H54 (cell line): ENCODE measurements around the gene LMAN1L.

ENCODE experiments used
- DNase-seq: peaks from one replicate; pipeline ENCODE4 v3.0.0; 2011; ENCODE audit warnings: low spot score, mixed read lengths; ENCODE audit not compliant: insufficient read length
- FAIRE-seq: peaks from 3 replicates; lab custom pipeline; 2011; peaks lifted over from hg19 to GRCh38; lab: Jason Lieb, UNC
- POLR2A ChIP-seq: IDR thresholded peaks from 2 replicates; pipeline ENCODE4 v1.6.1; 2011; ENCODE audit warnings: low read depth, mild to moderate bottlenecking, low read length

The LMAN1L gene

DNA sequence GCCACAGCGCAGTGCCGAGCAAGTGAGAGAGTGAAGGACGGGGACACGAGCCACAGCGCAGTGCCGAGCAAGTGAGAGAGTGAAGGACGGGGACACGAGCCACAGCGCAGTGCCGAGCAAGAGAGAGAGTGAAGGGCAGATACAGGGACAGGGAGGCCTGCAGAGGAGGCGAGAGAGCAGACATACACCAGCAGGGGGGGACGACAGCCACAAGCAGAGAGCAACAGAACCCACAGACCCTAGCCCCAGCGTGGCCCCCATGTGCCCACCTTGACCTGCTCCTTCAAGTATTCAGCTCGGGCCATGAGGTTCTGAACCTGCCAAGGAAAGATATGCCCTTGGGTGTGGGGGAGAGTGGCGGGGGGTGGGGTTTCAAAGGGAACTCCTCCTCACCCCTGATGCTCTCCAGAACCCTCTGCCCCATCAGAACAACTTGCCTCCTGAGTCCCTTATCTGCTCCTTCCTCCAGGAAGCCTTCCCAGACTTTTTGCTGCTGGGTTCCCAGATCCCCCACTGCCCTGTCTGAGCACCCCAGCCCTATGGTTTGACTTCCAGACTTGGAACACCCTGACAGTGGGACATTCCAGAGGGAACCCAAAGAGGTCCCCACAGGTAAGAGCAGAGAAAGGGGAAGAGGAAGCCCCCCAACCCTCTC, 25.0 kb downstream of the LMAN1L start:
- TF ChIP-seq POLR2A = no peak
- no peak for FAIRE-seq
- no peak for DNase-seq

GRCh38 chr15:74838137-74838516, 25.5 kb downstream of the LMAN1L start:
- no peak for DNase-seq

GRCh38 chr15:74838746-74839525, 26.3 kb downstream of the LMAN1L start:
- DNase-seq (no peak), FAIRE-seq (no peak)
- TF ChIP-seq POLR2A = no peak

More at GRCh38 chr15:74838137-74838516, 25.5 kb downstream of the LMAN1L start:
- no peak for FAIRE-seq
- TF ChIP-seq POLR2A = no peak

GRCh38 chr15:74839526-74840395, 27.1 kb downstream of the LMAN1L start:
- FAIRE-seq (no peak), DNase-seq (no peak)
- no peak for TF ChIP-seq POLR2A

DNA sequence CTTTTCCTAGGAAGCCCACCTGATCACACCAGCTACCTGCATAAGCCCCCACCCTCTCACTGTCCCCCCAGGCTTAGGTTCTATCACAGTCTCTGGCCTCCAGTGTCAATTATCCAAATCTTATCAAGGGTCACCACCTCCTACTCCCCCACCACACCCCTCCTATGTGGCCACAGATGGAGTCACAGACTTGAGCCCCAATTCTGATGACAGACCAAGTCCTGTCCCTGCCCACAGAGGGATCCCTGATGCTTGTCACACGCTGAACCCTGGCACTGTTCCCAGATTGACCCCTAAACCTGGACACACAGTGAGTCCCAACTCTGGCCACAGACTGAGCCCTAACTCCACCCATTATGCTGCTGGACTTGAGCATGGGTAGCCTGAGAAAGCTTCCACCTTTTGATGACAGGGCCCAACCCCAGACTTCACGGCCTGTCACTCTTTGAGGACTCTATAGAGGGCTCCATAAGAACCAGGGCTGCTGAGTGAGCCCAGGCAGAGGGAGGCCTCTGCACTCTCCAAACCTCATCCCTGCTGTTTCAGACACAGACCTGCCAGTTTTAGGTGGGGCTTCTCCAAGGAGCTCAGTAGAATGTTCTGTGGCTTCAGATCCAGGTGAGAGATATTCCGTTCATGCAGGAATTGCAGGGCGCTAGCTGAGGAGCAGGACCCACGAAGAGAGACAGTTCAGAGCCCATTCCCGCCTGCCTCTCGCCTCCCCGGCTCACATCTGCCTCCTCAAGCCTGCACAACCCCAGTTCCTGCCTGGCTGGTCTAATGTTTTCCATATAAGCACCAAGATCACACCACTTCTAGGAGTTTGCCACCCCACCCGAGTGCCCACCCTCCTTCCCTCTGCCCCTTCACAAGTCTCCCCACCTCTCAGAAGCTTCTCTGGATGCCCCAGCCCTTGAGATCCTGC, 28.5 kb downstream of the LMAN1L start:
- FAIRE-seq (no peak), DNase-seq (no peak)
- no peak for TF ChIP-seq POLR2A

DNA sequence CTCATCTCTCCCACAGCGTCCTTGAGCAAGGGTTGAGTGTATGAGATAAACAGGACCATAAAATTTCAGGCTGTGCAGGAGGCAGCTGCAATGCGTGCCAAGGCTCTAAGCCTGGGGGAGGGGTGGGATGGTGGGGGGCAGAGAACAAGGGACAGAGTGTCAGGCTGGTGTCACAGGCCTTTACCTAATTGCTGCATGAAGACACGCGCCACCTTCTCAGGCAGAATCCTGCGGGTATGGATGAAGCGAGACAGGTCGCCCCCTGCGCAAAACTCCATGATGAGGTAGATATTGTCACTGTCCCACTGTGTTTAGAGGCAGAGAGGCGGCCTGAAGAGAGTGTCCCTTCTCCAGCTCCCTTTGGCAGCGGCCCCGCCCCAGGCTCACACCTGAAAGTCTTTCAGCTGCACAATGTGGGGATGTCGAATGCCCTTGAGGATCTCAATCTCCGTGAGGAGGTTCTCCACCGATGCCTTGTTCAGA, 29.3 kb downstream of the LMAN1L start:
- TF ChIP-seq POLR2A = no peak
- no peak for DNase-seq
- no peak for FAIRE-seq

GRCh38 chr15:74842581-74843444, 30.2 kb downstream of the LMAN1L start, which contains the start of gene ULK3:
ULK3 (minus strand) TSS chr15:74843156; CDS start chr15:74843105, 51 bp downstream.
- peak; percentile 82 for DNase-seq
- no peak for FAIRE-seq
- peak; percentile 52 for TF ChIP-seq POLR2A

DNA sequence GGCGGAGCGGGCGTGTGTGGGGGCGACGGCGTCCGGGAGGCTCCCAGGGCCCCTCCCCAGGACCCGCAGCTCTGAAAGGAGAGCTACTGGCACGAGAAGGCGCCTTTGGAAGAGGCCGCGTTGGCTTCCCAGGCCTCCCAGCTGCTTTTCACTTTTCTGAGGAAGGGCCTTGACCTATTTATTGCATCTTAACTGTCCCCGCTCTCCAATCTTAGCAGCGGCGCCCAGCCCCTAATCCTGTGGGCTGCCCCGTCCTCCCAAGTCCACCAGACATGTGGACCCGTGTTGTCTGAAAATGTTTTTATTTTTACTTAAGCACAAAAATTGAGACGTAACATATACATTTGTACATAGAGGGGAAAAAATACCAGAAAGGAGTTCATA, 30.8 kb downstream of the LMAN1L start:
- no peak for TF ChIP-seq POLR2A
- FAIRE-seq (no peak), DNase-seq (no peak)

DNA sequence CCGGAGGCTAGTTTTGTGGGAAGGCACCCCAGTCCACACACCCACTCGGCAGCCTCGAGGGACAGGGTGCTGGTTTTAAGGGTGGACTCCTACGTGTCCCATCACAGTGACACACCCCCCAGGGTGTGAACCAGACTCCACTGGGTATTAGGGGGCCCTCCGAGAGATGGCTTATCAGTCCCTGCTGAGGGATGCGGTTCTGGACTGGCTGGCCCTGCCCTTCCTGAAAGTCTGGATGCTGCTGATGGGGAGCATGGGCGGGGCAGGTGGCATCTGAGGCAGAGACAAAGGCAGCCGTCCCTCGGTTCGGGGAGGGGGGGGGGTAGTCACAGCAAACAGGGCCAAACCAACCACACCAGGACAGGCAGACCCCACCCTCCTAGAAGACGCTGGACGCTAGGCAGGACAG, 31.3 kb downstream of the LMAN1L start:
- no peak for TF ChIP-seq POLR2A
- no peak for DNase-seq
- no peak for FAIRE-seq

- no peak for FAIRE-seq
- no peak for TF ChIP-seq POLR2A
- DNase-seq = no peak
Measured at GRCh38 chr15:74844319-74845207, 31.9 kb downstream of the LMAN1L start.

DNA sequence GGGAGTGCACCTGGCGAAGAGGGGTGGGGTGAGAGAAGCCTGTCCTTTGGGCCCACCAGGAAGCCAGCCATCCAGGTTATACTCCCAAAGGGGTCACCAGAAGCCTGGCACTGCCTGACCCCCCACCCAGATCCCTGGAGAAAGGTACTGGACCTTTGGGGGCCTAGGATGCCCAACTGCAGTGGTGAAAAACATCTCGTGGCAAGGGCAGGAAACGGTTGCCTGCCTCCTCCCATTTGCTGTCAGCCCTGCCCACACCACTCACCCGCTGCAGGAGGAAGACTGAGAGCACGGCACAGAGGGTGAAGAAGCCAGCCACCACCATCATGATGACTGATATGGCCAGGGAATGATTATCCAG, 32.6 kb downstream of the LMAN1L start:
- no peak for TF ChIP-seq POLR2A
- FAIRE-seq = no peak

DNA sequence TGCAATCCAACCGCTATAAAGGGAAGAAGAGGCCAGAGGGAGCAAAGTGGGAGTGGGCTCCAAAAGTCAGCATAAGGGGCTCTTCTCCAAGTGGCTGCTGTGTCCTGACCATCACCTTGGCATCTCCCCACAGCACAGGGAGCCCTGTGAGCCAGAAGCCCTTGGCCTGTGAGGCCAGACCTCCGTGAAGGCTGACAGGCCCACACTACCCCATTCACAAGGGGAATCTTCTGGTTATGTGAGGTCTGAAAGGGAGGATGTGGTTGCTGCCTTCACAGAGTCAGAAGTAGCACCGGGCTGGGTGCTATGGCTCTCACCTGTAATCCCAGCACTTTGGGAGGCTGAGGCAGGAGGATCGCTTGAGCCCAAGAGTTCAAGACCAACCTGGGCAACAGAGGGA, 32.9 kb downstream of the LMAN1L start:
- DNase-seq (no peak), FAIRE-seq (no peak)
- TF ChIP-seq POLR2A = no peak

More for the DNA sequence above, 32.6 kb downstream of the LMAN1L start:
- no peak for DNase-seq
